Measurements from ENCODE around the gene TRPM5. TPM values are rescaled to one million over a fixed set of nuclear protein-coding genes. Genes with fewer than 3 reads are reported as not detected.
A peak's percentile ranks its signal among the peaks of the same experiment; 100 is the strongest.

Gene TRPM5
- total RNA-seq, 4 donors from 2014 or later = not detected

DNA sequence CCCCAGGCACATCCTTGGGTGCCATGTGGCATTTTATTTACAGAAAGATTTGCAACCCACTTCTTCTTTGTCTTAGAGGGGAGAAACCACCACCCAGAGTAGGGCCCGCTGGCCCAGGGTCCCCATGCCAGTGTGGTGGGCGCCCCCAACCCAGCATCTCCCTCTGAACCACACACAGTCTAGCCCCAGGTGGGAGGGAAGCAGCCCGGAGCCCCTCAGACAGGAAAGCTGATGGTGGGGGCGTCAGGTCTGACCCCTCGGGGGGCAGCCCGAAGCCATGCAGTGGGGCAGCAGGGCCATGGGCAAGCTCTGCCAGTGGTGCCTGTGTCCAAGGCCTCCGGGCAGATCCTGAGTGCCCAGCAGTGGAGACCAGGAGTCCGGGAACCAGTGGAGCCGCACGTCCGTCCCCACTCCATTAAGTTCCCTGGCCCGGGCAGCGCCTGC, 11.7 kb downstream of the TRPM5 start:
- no peak overlapping the region for H3K4me3 ChIP-seq
- no peak overlapping the region for H3K27ac ChIP-seq
- H3K27me3 ChIP-seq = peaks cover 0 to 16% of the 10 kb centered on the region in 2 donors
- 89 to 94% methylated on average over 8 to 10 of the region's 13 CpGs for WGBS, 2 donors
- H3K9me3 ChIP-seq = peaks cover 0 to under 1% (median 0%) of the 10 kb centered on the region in 4 donors
- TF ChIP-seq EP300 (IDR thresholded peaks at IDR 0.05) (no peak), POLR2A (IDR thresholded peaks at IDR 0.05) (no peak)
- TF ChIP-seq, protein P1, sequence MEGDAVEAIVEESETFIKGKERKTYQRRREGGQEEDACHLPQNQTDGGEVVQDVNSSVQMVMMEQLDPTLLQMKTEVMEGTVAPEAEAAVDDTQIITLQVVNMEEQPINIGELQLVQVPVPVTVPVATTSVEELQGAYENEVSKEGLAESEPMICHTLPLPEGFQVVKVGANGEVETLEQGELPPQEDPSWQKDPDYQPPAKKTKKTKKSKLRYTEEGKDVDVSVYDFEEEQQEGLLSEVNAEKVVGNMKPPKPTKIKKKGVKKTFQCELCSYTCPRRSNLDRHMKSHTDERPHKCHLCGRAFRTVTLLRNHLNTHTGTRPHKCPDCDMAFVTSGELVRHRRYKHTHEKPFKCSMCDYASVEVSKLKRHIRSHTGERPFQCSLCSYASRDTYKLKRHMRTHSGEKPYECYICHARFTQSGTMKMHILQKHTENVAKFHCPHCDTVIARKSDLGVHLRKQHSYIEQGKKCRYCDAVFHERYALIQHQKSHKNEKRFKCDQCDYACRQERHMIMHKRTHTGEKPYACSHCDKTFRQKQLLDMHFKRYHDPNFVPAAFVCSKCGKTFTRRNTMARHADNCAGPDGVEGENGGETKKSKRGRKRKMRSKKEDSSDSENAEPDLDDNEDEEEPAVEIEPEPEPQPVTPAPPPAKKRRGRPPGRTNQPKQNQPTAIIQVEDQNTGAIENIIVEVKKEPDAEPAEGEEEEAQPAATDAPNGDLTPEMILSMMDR (IDR thresholded peaks at IDR 0.05) = no peak
- no peak for DNase-seq (ENCODE audit: low spot score in 2 of 2)
- H3K36me3 ChIP-seq = no peaks in the 10 kb centered on the region
- no peaks in the 10 kb centered on the region for H3K4me1 ChIP-seq

DNA sequence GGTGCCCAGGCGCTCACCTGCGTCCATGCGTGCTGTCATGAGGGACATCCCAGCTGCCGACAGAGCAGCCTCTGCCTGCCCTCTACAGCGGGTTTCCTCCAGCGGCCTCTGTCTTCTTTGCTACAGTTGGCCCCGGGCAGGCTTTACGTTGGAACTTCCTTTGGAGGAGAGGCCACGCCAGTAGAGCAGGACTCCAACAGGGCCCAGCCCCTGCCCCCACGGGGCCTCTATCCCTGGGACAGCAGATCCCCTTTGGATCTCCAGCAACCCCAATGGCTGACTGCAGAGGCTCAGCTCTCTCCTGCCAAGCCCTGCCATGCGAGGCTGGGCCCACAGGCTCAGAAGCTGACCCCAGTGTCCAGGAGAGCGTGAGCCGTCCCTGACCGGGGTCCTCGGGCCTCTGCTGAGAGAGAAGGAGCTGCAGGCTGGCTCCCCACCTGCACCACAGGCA, 12.1 kb downstream of the TRPM5 start:
- no peak overlapping the region for H3K27ac ChIP-seq
- no peak overlapping the region for H3K4me3 ChIP-seq
- DNase-seq (ENCODE audit: low spot score in 2 of 2) = no peak
- H3K36me3 ChIP-seq = no peaks in the 10 kb centered on the region
- no peaks in the 10 kb centered on the region for H3K4me1 ChIP-seq
- WGBS, 2 donors = 63 to 82% methylated on average over 8 to 11 of the region's 15 CpGs
- no peaks in the 10 kb centered on the region for H3K9me3 ChIP-seq
- TF ChIP-seq, protein P1 (IDR thresholded peaks at IDR 0.05) = no peak
- TF ChIP-seq EP300 (IDR thresholded peaks at IDR 0.05) (no peak), POLR2A (IDR thresholded peaks at IDR 0.05) (no peak)
- H3K27me3 ChIP-seq = peaks cover 0 to 12% of the 10 kb centered on the region in 2 donors

DNA sequence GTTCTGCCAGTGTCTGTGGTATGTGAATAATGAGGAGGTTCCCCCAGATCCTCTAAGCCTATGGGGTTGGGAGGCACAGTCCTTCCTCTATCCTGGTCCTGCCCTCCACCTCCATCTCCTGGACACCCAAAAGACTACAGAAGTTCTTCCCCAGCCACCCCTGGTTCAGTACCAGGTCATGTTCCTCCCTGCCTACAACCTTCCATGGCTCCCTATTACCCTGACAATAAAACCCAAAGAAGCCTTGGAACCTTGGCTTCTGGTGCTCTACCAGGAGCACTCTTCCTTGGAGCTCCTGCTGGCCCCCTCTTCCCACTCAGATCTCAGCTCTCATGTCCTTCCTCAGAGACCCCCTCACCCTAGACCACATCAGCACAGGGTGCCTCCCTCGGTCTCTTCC, 12.9 kb downstream of the TRPM5 start:
- 78 to 90% methylated on average over 1 of the region's 1 CpG for WGBS, 2 donors
- Histone ChIP-seq H3K27me3 (peaks cover 0 to 5% of the 10 kb centered on the region in 2 donors), H3K9me3 (no peaks in the 10 kb centered on the region), H3K36me3 (no peaks in the 10 kb centered on the region), H3K27ac (no peak overlapping the region), H3K4me3 (no peak overlapping the region), H3K4me1 (no peaks in the 10 kb centered on the region)
- no peak for TF ChIP-seq EP300 (IDR thresholded peaks at IDR 0.05)
- TF ChIP-seq POLR2A (IDR thresholded peaks at IDR 0.05) = no peak
- DNase-seq (ENCODE audit: low spot score in 2 of 2) = no peak

DNA sequence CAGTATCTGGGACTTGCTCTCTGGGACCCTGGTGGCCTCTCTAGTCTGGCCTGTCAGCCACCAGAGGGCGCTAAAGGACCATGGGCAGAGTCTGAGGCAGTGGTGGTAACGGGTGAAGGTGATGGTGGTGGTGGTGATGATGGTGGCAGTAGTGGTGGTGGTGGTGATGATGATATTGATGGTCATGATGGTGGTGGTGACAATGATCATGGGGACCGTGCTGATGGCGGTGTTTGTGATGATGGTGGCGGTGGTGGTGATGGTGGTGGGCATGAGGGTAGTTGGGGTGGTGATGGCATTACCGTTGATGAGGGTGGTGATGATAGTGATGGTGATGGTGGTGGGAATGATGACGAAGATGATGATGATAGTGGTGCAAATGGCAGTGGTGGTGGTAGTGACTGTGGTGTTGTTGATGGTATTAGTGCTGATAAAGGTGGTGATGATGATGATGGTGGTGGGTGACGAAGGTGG, 16.0 kb downstream of the TRPM5 start:
- WGBS, 2 donors = 59 to 61% methylated on average over 8 of the region's 8 CpGs

DNA sequence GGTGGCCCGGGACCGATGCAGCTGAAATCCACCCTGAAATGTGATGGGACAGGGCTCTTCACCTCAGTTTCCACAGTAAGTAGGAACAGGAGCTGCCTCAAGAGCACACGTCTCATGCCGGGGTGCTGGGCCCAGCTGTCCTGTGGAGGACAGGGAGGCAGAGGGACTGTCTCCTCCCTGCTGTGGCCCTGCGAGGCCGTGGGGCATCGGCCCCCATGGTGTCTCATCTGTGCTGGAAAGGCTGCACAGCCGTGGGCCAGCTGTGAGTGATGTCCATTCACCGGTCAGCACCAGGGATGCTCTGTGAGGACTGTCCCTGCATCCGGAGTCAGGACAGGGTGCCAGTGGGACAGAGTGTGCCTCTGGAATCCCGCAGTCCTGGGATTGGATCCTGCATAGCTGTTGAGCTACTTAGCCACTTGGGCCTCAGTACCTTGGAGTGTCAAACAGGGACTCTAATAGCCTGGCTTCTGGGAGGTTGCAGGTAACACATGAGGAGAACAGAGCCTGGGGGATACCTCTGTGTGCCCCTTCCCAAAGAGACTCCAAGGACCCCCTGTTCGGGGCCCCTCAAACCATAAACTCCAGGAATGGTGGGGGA, 16.5 kb downstream of the TRPM5 start:
- TF ChIP-seq, protein P1 (IDR thresholded peaks at IDR 0.05) = no peak
- TF ChIP-seq POLR2A (IDR thresholded peaks at IDR 0.05) = no peak
- TF ChIP-seq EP300 (IDR thresholded peaks at IDR 0.05) = no peak
- no peak for DNase-seq (ENCODE audit: low spot score in 2 of 2)
- Histone ChIP-seq H3K36me3 (no peaks in the 10 kb centered on the region), H3K27me3 (no peaks in the 10 kb centered on the region), H3K27ac (no peak overlapping the region), H3K4me3 (no peak overlapping the region), H3K9me3 (no peaks in the 10 kb centered on the region), H3K4me1 (no peaks in the 10 kb centered on the region)
- 58 to 83% methylated on average over 3 to 9 of the region's 12 CpGs for WGBS, 2 donors

More for the DNA sequence above, 16.0 kb downstream of the TRPM5 start:
- DNase-seq (ENCODE audit: low spot score in 2 of 2) = peak; percentile 68 to 87
- H3K4me1 ChIP-seq = no peaks in the 10 kb centered on the region
- H3K27ac ChIP-seq = no peak overlapping the region
- no peaks in the 10 kb centered on the region for H3K27me3 ChIP-seq
- no peak overlapping the region for H3K4me3 ChIP-seq
- H3K36me3 ChIP-seq = no peaks in the 10 kb centered on the region
- TF ChIP-seq, protein P1 (IDR thresholded peaks at IDR 0.05) = peak; percentile 57 to 85 (median 83)
- no peak for TF ChIP-seq POLR2A (IDR thresholded peaks at IDR 0.05)
- H3K9me3 ChIP-seq = no peaks in the 10 kb centered on the region
